CD4-positive, alpha-beta T cell treated with Interleukin-1 beta for 1 hour (primary cell): ENCODE results near the gene MAMLD1.
"Not testable (repeated sequence)": the region's sequence is repeated elsewhere in the genome, so short reads cannot be mapped to it uniquely, and the experiment has no call there.

Source experiments
- DNase-seq, 2 donors: peaks; one replicate each; pipeline ENCODE4 v3.0.0-alpha.2; 2020 to 2022

MAMLD1 gene

DNA sequence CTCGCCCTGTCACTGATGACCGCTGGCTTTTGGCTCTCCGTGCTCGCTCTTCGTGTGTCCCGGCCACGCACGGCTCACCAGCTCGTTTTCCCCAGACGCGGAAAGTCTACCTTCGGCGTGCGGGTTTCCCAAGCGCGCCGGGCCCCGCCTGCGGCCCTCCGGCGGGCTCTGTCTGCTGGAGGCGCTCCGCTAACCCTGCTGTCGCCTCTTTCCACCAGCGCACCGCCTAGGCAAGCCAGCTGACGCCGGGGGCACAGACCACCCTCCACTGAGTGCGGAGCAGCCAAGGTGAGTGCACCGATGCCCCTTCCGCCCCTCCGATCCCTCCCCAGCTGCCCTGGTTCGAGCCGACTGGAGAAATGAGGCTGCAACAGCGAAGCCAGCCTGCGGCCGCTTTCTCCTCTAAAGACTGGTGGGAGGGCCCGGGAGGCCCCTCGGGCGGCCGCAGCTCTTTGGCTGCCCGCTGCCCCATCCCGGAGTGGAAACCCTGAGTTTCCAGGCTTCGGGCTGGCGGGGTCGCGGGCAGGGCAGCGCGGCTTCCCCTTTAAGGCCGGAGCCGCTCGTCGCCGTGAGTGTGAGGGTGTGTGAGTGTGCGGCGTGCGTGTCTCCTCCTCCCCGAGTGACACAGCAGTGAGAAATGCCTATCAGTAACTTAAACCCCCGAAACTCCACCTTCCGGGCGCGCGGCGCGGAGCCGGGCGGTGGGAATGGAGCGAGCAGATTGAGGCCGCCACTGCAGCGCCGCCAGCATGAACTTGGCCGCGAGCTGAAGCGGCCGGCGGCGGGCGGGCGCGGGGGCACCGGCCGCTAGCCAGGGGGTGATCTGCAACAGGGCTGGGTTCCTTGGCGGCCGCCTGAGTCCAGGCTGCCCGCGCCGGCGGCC lies at the start of gene MAMLD1:
MAMLD1 (plus strand) TSS at position 719 of the 883 bp plus-strand sequence. CDS start 82,200 bp downstream, outside the sequence.
- DNase-seq = peak; percentile 61 to 70

DNA sequence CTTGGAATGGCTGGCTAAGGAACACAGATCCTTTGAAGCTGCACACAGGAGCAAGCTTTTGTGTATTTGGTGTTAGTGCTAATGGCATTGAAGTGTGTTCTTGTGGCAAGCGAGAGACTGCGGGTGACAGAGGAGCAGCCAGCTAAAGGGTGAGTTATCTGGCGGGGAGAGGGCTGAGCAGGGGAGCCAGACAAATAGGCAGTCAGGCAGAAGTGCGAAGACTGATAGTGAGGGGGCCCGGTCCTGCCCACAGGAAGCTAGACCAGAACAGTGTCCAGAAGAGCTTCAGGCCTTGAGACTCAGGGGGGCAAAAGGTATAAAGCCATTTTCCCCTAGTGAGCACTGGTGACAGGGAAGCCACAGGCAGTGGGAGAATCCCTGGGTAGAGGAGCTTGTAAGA lies 49.6 kb upstream of the MAMLD1 start:
- DNase-seq = no peak

DNA sequence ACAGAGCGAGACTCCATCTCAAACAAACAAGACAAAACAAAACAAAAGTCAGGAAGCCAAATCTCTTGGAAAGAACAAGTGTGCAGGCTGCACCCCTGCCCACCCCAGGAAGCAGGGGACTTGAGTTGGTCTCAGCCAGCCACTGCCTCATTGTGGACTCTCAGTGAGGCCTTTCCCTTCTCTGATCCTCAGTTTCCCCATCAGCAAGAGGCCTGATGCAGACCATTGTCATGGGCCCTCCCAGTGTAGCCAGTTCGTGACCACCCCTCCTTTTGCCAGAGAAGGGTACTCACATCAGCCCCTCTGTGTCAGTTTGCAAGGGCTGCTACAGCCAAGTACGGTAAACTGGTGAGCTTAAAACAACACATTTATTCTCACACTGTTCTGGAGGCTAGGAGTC lies 48.9 kb upstream of the MAMLD1 start:
- DNase-seq = no peak

GRCh38 chrX:150316564-150316963 lies 46.6 kb upstream of the MAMLD1 start:
- no peak for DNase-seq

DNA sequence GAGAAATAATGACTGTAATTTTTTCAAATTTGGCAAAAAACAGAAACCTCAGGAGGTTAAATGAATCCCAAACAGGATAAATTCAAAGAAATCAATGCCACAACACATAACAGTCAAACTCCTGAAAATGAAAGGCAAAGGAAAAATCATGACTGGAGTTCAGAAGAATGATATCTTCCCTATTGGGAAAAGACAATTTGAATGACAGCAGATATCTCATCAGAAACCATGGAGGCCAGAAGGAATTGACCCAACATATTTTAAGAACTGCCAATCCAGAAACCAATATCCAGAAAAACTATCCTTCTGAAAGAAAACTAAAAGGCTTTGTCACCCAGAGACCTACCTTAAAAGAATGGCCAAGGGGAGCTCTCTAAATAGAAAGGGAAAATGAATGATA lies 40.1 kb upstream of the MAMLD1 start:
- no peak for DNase-seq

DNA sequence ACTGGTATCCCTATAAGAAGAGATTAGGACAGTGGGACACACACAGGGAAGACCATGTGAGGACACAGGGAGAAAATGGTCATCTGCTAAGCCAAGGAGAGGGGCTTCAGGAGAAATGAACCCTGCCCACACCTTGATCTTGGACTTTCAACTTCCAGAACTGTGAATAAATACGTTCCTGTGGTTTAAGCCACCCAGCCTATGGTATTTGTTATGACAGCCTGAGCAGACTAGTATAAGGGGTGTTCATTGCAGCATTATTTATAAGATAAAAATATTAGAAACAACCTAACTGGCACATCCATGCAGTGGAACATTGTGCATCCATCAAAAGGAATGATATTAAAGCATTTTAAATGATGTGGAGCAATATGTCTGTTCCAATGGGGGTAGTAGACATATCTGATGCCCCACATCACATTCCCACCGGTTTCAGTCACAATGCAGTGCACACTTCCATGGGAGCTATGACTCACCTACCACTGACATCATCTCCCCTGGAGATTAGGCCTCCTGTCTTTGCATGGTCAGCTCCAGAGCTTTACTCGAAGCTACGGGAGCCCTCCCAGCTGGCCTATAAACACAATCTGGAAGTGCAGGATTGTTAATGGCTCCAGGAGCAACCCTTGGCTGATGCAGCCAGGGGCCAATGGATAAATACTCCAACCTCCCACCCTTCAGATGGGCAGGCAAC lies 38.9 kb upstream of the MAMLD1 start:
- DNase-seq = no peak

GRCh38 chrX:150324919-150325318 lies 38.2 kb upstream of the MAMLD1 start:
- no peak for DNase-seq

DNA sequence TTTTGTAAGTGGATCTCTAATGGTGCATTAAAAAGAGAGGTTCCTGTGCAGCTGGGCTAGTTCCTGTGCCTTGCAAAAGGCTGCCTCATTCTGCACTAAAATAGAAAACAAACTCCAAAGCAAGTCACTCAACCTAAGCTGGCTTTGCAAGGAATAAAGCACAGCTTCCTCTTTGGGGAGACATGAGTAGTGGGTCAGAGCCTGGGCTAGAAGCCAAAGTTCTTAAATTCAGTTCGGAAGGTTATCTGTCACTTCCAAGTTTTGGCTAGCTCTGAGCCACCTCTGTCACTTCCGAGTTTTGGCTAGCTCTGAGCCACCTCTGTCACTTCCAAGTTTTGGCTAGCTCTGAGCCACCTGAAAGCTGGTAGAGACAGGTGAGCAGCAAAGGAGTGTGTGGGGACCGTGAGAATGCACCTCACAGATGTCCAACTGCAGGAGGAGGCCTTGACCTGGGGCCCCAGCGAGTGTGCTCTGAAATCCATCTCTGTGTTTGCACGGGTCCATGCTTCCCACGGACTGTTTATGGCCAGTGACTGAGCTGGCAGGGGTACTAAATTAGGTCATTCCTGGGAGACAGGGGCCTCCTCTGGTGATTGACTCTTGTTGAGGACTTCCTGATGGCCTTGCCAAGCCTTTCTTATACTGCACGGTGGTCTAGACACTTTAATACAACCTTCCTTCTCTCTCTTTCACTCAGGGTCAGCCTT lies 36.4 kb upstream of the MAMLD1 start:
- no peak for DNase-seq

- no peak for DNase-seq
These were observed 33.8 kb upstream of the MAMLD1 start for GRCh38 chrX:150329282-150329681.

DNA sequence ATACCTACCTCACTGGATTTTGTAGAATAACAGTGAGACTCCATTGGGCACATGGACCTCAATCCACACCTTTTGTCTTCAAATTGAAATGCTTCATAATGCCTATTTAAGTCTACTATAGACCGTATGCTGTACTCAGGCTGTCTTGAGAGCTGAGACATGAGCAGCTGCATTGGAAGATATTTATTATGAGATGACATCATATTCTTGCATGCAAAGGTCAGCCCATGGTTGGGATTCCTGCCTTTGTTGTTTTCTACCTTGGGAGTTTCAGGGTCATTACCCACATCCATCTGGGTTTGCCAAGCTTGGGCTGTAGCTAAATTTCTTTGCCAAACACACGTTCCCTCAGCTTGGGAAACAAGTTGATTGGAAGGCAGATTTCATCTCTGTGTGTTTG lies 33.2 kb upstream of the MAMLD1 start:
- DNase-seq = no peak

DNA sequence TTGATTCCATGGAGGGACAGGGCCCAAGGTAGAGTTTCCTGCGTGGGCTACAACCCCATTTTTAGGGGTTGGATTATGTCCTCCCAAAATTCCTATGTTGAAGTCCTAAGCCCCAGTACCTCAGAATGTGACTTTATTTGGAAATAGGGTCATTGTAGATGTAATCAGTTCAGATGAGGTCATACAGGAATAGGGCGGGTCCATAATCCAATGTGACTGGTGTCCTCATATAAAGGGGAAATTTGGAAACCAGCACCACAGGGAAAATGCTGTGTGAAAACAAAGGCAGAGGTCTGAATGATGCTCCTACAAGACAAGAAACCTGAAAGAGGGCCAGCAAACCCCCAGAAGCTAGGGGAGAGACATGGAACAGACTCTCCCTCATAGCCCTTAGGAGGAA lies 31.1 kb upstream of the MAMLD1 start:
- DNase-seq = no peak

GRCh38 chrX:150334100-150334499 lies 29.0 kb upstream of the MAMLD1 start:
- DNase-seq = no peak

GRCh38 chrX:150334981-150335380 lies 28.1 kb upstream of the MAMLD1 start:
- no peak for DNase-seq

DNA sequence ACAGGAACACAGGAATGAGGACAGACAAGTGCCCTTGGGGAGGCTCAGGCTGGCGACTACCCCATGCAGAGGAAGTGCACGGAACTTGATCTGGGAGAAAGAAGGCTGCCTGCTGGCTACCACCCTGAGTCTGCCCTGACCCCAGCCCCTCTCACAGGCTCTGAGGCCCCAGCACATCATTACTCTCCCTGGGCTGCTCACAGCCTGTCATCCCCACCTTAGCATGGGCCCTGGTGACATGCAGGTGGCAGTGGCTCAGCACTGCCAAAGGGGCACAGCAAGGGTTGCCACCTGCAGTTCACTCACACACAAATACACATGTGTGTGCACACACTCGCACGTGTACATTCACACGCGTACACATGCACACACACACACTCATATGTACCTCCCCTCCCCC lies 26.1 kb upstream of the MAMLD1 start:
- no peak for DNase-seq

- no peak for DNase-seq
These were observed 25.6 kb upstream of the MAMLD1 start for GRCh38 chrX:150337536-150337935.

- no peak for DNase-seq
These were observed 24.5 kb upstream of the MAMLD1 start for GRCh38 chrX:150338615-150339014.

DNA sequence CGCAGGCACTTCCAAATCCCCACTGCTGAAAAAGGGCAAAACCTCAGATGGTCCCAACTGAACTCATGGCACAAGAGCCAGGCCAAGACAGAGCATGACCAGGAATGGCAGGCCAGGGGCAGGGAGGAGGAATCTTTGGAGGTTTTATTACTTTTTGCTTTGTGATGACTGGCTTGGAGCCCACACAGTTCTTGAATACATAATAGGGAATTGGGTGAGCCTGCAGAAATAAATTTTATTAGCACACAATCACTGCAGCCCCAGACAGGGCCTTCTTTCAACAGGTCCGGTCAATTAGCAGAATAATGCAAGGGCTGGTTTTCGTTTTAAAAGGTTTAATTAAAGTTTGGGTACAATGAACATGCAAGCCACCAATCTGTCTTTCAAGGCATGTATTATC lies 23.4 kb upstream of the MAMLD1 start:
- DNase-seq = no peak

- not testable (repeated sequence) for DNase-seq
These were observed 22.8 kb upstream of the MAMLD1 start for GRCh38 chrX:150340326-150340725.

DNA sequence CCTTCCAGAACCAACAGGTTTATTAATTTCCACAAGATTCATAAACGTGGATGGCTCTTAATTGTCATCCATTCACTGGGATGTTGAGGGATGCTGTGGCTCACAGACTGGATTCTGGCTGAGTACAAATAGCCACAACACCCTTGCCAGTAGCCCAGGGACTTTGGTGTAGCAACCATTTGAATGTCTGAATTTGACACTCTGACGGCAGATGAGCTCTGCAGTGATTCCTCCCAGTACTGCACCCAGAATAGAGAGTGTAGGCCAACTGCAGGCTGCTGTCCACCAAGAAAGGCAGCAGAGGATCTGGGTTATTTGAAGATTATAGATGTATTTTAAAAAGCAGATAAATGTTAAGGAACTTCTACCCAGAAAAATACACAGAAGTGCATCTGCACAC lies 15.6 kb upstream of the MAMLD1 start:
- no peak for DNase-seq

DNA sequence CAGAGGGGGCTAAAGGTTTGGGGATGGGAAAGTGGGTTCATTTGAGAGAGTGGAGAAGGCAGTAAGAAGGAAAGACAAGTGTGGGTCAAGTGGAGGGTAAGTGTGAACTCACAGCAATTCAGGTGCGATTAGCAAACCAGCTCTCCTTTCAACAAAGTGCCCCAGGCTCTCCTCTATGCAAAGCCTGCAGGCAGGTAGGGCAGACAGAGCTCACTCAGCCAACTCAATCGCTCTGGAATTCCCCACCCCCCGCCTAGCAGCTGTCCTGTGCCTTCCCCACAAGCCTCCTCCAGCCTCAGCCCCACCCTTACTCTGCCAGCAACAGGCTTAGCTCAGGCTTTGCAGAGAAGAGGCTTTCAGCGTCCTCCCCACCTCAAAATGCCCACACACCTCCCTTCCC lies 14.8 kb upstream of the MAMLD1 start:
- DNase-seq = no peak

DNA sequence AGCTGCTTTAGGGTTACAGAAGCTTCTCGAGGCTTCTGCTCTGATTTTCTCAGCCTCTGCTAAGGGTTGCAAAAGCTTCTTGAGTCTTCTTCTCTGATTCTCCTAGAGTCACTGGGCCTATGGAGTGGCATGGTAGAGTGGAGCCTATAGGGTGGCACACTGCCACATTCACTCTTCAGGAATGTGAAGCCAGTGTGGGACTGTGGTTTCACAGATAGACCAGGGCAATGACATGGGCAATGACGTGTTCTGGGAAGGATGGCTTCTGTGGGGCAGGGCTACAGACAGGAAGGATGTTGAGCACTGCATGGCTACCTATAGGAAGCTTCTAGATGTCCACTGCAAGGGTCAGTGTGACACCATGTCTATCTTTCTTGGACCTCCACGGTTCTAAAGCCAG lies 11.0 kb upstream of the MAMLD1 start:
- DNase-seq = no peak

GRCh38 chrX:150352581-150352980 lies 10.5 kb upstream of the MAMLD1 start:
- DNase-seq = no peak

DNA sequence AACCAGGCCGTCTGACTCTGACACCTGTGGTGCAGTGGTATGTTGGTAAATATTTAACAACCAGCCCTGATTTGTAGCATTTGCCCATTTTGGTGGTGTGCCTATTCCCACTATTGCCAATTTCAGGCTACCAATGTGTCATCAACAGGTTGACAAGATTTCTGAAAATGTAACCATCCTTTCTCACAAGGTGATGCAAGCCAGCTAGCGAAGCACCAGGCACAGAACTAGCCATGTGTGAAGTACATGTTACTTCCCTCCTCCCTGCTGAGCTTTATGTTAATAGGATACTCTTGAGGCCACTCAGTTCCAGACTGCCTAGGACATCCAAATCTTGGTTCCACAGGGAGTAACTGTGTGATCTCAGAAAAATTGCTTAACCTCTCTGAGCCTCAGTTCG lies 7.2 kb upstream of the MAMLD1 start:
- DNase-seq = no peak

GRCh38 chrX:150357790-150358189 lies 5.3 kb upstream of the MAMLD1 start:
- no peak for DNase-seq
